T1000 (cell line): ENCODE measurements around the gene ALG13.
"Not testable (repeated sequence)": the region's sequence is repeated elsewhere in the genome, so short reads cannot be mapped to it uniquely, and the experiment has no call there.

ENCODE experiments used
- DNase-seq: peaks from one replicate; lab custom pipeline; 2025; ENCODE audit warnings: mixed read lengths; lab: John Stamatoyannopoulos, UW

ALG13 gene

DNA sequence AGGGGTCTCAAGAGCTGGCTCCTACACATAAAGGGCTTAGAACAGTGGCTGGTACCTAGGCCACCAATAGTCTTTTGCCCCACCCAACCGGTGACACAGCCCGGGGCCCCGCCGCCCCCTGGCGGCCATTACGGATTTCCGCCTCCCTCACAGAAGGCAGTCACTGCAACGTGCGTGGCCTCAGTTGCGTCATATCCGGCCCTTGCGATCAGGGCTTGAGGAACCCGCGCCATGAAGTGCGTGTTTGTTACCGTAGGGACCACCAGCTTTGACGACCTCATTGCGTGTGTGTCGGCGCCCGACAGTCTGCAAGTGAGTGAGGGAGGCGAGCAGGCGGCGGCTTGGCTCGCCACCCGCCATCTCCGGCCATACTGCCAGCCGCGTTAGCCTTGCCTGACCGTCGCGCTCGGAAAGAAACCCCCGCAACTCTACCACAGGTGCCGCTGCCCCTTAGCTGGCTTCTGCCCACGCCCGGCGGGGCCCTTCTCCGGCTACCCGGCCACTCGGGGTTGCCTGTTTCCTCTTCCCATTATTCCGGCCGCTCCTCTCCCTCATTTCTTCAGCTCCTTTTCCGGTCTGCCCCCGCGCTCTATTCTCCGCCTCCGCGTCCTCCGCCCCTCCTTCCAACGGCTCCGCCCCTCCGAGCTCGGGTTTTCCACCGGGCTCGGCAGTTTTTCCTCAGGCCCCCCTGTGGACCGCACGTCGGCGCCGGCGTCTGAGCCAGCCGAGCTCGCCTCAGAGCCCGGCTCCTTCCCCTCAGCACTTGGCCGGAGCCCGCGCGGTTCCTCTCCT lies at the start of gene ALG13:
TSS of gene ALG13 (plus strand) at position 183 of the 792 bp plus-strand sequence. CDS start at position 232, 49 bp downstream.
- peak; percentile 59 for DNase-seq

GRCh38 chrX:111634823-111635729 lies 45.9 kb upstream of the ALG13 start:
- no peak for DNase-seq

- no peak for DNase-seq
Measured at GRCh38 chrX:111641969-111642368, 39.0 kb upstream of the ALG13 start.

DNA sequence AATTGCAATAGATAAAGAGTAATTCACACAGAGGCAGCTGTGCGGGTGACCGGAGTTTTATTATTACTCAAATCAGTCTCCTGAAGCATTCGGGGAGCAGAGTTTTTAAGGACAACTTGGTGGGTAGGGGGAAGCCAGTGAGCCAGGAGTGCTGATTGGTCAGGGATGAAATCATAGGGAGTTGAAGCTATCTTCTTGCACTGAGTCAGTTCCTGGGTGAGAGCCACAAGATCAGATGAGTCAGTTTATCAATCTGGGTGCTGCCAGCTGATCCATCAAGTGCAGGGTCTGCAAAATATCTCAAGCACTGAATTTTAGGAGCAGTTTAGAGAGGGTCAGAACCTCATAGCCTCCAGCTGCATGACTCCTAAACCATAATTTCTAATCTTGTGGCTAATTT lies 35.8 kb upstream of the ALG13 start:
- not testable (repeated sequence) for DNase-seq

DNA sequence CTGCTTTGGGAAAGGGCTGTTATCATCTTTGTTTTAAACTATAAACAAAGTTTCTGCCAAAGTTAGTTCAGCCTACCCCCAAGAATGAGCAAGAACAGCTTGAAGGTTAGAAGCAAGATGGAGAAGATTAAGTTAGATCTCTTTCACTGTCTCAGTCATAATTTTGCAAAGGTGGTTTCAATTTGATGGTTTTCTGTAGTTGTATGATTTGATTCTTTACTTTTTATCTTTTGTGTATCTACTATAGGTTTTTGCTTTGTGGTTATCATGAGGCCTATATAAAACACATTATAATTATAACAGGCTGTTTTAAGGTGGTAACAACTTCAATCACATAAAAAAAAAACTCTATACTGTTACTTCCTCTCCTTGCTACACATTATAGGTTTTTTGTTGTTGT lies 35.4 kb upstream of the ALG13 start:
- DNase-seq = no peak

GRCh38 chrX:111646515-111646914 lies 34.5 kb upstream of the ALG13 start:
- no peak for DNase-seq

DNA sequence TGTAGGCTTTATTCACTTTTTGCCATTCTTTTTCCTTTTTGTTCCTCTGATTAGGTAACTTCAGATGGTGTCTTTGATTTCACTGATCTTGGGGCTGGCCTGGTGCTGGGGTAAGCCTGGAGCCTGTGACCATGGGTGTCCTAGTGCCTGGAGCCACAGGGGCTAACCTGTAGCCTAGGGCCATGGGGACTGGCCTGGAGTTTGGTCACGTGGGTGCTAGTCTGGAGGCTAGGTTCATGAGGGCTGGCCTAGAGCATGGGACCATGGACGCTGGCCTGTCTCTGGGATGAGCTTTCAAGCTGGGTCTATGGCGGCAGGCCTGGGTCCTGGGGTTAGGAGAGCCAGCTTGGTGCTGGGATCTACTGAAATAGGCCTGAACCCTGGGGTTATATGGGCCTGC lies 32.2 kb upstream of the ALG13 start:
- no peak for DNase-seq

DNA sequence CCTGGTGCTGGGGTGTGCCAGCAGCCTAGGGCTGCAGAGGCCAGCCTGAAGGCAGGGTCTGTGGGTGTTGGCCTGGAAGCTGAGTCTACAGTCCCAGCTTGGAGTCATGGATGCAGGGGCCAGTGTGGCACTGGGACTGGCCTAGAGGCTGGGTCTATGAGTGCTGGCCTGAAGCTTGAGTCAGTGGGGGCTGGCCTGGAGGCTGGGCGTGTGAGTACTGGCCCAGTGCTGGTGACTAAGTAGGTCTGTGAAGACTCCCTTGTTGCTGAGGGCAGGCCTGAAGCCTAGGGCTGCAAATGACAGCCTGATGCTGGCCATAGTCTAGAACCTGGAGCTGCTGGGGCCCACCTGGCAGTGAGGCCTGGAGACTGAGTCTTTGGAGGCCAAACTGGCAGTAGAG lies 31.3 kb upstream of the ALG13 start:
- DNase-seq = no peak

DNA sequence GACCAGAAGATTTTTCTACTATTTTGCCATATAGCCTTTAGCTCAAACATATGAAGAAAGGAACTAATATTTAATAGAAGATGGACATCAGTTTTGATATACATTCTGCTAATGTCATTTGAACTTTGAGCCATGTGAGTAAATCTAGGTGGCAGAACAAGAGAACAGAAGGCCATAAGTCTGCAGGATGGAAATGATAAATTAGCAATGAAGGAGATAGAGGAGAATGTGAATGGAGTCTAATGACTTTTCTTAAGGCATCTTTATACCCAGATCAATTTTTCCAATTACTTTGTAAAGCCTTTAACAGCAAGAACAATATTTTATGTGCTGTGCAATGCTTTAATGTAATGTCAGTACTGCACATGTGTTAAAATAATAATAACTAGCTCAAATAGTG lies 30.1 kb upstream of the ALG13 start:
- DNase-seq = no peak

DNA sequence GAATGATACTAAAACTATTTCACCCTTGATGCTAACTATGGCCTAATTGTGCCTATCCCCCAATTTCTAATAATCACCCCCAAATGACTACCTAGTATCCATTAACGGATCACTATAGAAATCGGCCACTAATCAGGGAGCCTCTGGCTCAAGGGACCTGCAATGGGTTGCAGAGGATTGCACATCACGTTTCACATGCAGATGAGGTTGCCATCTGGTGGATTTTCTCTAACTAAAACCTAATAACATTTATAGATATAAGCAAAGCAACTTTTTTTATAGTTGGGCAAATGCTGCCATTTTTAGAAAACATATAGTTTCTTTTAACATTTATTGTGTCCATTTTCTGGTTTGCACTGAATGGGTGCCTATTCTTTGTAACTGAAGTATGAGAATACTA lies 28.3 kb upstream of the ALG13 start:
- DNase-seq = no peak

- DNase-seq = no peak
Measured at GRCh38 chrX:111661241-111661640, 19.7 kb upstream of the ALG13 start.

GRCh38 chrX:111662292-111662691 lies 18.7 kb upstream of the ALG13 start:
- no peak for DNase-seq

DNA sequence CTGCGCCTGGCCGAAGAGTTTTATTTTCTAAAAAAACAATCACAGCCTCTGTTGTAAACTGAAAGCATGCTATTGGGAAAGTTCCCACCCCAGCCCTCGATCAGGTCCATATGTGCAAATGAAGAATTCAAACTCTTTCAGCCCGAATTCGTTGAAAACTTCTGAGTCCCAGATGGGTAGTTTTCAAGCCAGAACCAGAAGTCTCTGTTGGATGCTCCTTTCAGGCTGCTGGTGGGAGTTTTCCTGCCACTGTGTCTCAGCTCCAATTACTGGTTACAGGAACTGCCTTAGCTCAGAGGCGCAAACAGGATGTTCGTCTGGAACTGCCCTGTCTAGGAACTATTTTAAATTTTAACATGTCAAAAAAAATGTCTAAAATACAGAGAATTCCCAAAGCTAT lies 9.3 kb upstream of the ALG13 start:
- no peak for DNase-seq

- DNase-seq = no peak
Measured at GRCh38 chrX:111687305-111687704, 6.3 kb downstream of the ALG13 start.

DNA sequence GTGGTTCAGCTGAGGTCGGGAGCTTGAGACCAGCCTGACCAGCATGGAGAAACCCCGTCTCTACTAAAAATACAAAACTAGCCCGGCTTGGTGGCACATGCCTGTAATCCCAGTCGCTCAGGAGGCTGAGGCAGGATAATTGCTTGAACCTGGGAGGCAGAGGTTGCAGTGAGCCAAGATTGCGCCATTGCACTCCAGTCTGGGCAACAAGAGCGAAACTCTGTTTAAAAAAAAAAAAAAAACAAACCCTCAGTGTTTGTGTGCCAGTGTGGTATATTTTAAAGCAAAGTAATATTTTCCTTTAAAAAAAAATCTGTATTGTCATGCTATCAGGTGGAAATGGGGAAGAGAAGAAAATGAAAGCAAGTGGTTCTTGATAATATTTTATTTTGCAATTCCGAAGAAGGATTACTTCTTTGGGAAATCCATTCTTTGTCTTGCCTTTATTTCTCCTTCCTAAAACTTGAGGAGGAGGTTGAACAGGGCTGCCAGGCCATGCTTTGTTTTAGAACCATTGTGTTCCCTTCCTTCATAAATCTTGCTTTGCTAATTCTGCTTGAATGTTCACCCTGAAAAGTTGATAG lies 14.4 kb downstream of the ALG13 start:
- no peak for DNase-seq

DNA sequence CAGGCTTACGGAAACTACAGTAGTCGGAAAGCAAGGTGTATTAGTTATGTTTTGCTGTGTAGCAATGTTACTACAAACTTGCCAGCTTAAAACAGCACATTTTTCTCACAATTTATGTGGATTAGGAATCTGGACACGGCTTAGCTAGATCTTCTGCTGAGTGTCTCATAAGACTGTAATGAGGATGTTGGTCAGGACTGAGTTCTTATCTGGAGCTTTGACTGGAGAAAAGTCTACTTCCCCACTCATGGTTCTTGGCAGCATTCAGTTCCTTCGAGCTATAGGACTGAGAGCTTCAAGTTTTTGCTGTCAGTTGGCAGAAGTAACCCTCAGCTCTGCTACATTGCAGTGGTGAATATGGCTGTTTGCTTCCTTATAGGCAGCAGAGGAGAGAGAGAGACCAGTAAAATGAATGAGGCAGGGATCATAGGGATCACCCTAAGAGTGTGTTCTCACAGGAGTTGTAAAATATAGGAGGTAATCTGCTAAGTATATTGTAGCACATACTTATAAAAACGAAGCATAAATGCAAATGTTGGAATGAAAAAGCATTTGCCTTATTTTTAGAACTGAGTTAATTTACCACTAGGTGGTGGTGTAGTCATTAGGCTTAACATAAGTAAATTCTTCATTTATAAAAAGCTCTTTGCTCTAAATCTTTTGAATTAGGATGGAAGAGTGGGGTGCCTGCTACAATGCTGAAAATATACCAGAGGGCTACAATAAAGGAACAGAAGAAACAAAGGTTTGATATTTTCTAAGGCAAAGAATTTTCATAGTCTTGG lies 38.6 kb downstream of the ALG13 start:
- DNase-seq = no peak

GRCh38 chrX:111728096-111728495 lies 47.1 kb downstream of the ALG13 start:
- no peak for DNase-seq

DNA sequence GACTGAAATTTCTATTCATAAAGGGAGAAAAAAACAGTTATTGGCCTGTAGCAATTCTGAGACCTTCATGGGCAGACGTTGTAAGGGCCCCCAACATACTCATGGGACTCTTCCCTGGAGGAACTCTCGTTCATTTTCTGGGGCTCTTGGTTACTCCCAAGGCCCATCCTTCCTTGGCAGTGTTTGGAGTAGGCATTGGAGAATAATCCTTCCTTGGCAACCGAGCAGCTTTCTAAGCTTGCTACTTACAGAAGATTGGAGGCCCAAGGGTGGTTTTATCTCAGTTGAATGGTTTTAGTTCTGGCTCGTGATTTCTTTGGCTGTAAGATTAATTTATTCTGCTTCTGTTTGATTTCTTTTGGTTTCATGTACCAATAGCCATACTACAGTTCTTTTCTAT lies 50.4 kb downstream of the ALG13 start:
- no peak for DNase-seq

DNA sequence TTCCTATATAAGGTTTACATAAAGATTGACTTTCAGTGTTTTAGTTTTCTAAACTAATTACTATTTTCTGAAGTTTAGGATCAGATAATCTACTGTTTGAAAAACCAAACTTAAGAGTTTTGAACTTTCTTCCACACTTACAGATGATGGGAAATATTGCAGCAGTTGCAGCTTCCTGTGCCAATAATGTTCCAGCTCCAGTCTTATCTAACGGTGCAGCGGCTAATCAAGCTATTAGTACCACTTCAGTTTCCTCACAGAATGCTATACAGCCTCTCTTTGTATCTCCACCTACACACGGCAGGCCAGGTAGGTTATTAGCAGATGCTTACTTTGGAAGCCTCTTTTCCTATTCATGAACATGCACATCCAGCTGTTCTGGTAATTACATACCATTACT lies 55.6 kb downstream of the ALG13 start:
- DNase-seq = no peak

DNA sequence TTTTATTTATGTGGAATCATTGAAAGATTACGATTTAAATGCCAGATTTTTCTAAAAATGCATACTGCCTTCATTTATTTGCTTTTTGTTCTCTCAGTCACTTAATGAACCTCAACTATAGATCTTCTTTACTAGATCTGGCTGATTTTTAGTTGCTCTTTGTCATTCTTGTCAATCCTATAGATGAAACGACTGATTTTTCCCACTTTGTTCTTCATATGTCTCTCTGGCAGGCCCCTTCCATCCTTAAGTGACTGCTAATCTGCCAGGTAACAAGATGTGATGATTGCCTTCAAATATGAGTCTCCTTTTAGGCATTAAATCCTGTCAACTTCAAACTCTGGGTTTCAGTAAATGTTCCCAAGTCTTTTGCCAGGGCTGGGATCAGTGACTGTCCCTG lies 61.0 kb downstream of the ALG13 start:
- no peak for DNase-seq

- no peak for DNase-seq
Measured at GRCh38 chrX:111743316-111743715, 62.3 kb downstream of the ALG13 start.

DNA sequence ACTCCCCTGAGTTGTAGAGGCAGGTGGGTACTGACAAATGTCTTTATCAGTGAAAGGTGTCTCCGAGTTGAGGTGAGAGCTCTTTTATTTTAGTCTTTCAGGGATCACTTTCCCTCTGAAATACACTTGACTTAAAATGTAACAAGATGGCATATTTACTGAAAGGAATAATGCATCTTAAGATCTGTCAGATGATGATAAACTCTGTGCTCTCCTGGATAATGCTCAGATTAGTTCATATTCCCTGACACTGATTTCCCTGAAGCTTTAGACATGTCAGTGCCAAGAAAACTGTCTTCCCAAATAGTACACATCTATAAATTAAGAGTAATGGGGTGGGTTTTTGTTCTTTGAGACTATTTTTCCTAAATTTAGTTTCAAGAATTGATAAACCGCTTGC lies 75.5 kb downstream of the ALG13 start:
- no peak for DNase-seq
